Fibroblast of mammary gland (primary cell): ENCODE measurements around the gene CUZD1.

Experiments
- DNase-seq: peaks from one replicate; pipeline ENCODE4 v3.0.0-alpha.2; 2010; ENCODE audit warnings: low read depth
- H3K4me3 ChIP-seq: 2 replicates; pipeline ENCODE4 v1.5.1; 2011; ENCODE audit warnings: low read depth, mild to moderate bottlenecking, low read length, moderate library complexity; ENCODE audit not compliant: control insufficient read depth
- CTCF ChIP-seq: conservative IDR thresholded peaks from 2 replicates; pipeline ENCODE4 v1.5.1; 2011; ENCODE audit warnings: low read depth, low read length, inconsistent platforms; ENCODE audit not compliant: control insufficient read depth, insufficient read depth

Gene CUZD1

GRCh38 chr10:122845783-122846332 is at the start of gene CUZD1:
Gene CUZD1 (minus strand): TSS chr10:122845857. CDS start chr10:122845843, 14 bp downstream.
- no peak within 1 kb of the TSS for H3K4me3 ChIP-seq
- no peak for TF ChIP-seq CTCF
- DNase-seq: no peak

GRCh38 chr10:122894261-122894944 is 48.7 kb upstream of the CUZD1 start:
- TF ChIP-seq CTCF: no peak
- DNase-seq: no peak
- H3K4me3 ChIP-seq: no peak overlapping the region

GRCh38 chr10:122884166-122884565 is 38.5 kb upstream of the CUZD1 start:
- DNase-seq: no peak
- TF ChIP-seq CTCF: no peak

GRCh38 chr10:122882766-122883165 is 37.1 kb upstream of the CUZD1 start:
- no peak for DNase-seq
- TF ChIP-seq CTCF: no peak
- H3K4me3 ChIP-seq: no peak overlapping the region

More at GRCh38 chr10:122884166-122884565, 38.5 kb upstream of the CUZD1 start:
- no peak overlapping the region for H3K4me3 ChIP-seq

GRCh38 chr10:122879339-122880273 is 33.9 kb upstream of the CUZD1 start, which contains the start of gene FAM24B:
Gene FAM24B (minus strand): TSS chr10:122879581. CDS start chr10:122850515, 29,066 bp downstream.
- peak; percentile 98 for DNase-seq
- no peak for TF ChIP-seq CTCF
- H3K4me3 ChIP-seq: peak within 1 kb of the TSS; percentile 76

- H3K4me3 ChIP-seq: peak overlapping the region; percentile 76
- TF ChIP-seq CTCF: no peak
- peak; percentile 50 for DNase-seq
These were observed 33.2 kb upstream of the CUZD1 start for GRCh38 chr10:122878799-122879338.
